Mesendoderm (in vitro differentiated cells): ENCODE results near the gene ARMC12. TPM values are rescaled to one million over a fixed set of nuclear protein-coding genes. Genes with fewer than 3 reads are reported as not detected.
"Not testable (repeated sequence)": the region's sequence is repeated elsewhere in the genome, so short reads cannot be mapped to it uniquely, and the experiment has no call there.

Source experiments
- DNase-seq: peaks from one replicate; pipeline ENCODE4 v3.0.0; 2013
- H2AK5ac ChIP-seq: 2 replicates; pipeline ENCODE4 v1.6.1; 2013; ENCODE audit warnings: low read length, inconsistent platforms
- H2BK120ac ChIP-seq: 2 replicates; pipeline ENCODE4 v1.6.1; 2013; ENCODE audit warnings: low read depth, mild to moderate bottlenecking, low read length, moderate library complexity, mixed read lengths
- H2BK15ac ChIP-seq: replicated peaks from 2 replicates; pipeline ENCODE4 v1.6.1; 2013; ENCODE audit warnings: low read depth, mild to moderate bottlenecking, moderate library complexity
- H2BK5ac ChIP-seq: 2 replicates; pipeline ENCODE4 v1.6.1; 2013; ENCODE audit warnings: low read length, inconsistent platforms
- H3K18ac ChIP-seq: 2 replicates; pipeline ENCODE4 v1.6.1; 2013; ENCODE audit warnings: mild to moderate bottlenecking, low read length, mixed read lengths
- H3K23ac ChIP-seq: one replicate; pipeline ENCODE4 v1.6.1; 2013; ENCODE audit warnings: low read length
- H3K27ac ChIP-seq: 2 replicates; pipeline ENCODE4 v1.5.1; 2013; ENCODE audit warnings: low read depth, mild to moderate bottlenecking, inconsistent platforms, low read length, moderate library complexity
- H3K27me3 ChIP-seq: 2 replicates; pipeline ENCODE4 v1.6.1; 2013; ENCODE audit warnings: low read length, control low read depth, mild to moderate bottlenecking, inconsistent platforms; ENCODE audit not compliant: insufficient read depth, poor library complexity
- H3K36me3 ChIP-seq: 2 replicates; pipeline ENCODE4 v1.6.1; 2013; ENCODE audit warnings: low read length, inconsistent platforms; ENCODE audit not compliant: control insufficient read depth, insufficient read depth
- H3K4ac ChIP-seq: one replicate; pipeline ENCODE4 v1.6.1; 2013; ENCODE audit warnings: low read depth, mild to moderate bottlenecking, low read length, moderate library complexity
- H3K4me1 ChIP-seq: 2 replicates; pipeline ENCODE4 v1.6.1; 2013; ENCODE audit warnings: low read depth, low read length, inconsistent platforms; ENCODE audit not compliant: control insufficient read depth
- H3K4me2 ChIP-seq: 2 replicates; pipeline ENCODE4 v1.6.1; 2013; ENCODE audit warnings: low read length
- H3K4me3 ChIP-seq: 2 replicates; pipeline ENCODE4 v1.5.1; 2013; ENCODE audit warnings: mild to moderate bottlenecking, low read length
- H3K56ac ChIP-seq: one replicate; pipeline ENCODE4 v1.6.1; 2013; ENCODE audit warnings: low read length
- H3K79me1 ChIP-seq: 2 replicates; pipeline ENCODE4 v1.6.1; 2013; ENCODE audit warnings: low read length, inconsistent platforms
- H3K79me2 ChIP-seq: 2 replicates; pipeline ENCODE4 v1.6.1; 2013; ENCODE audit warnings: mild to moderate bottlenecking, low read length; ENCODE audit not compliant: control insufficient read depth, insufficient read depth
- H3K9ac ChIP-seq: 2 replicates; pipeline ENCODE4 v1.6.1; 2013; ENCODE audit warnings: low read length, inconsistent platforms
- H4K5ac ChIP-seq: one replicate; pipeline ENCODE4 v1.6.1; 2013; ENCODE audit warnings: low read length
- H4K8ac ChIP-seq: one replicate; pipeline ENCODE4 v1.6.1; 2013; ENCODE audit warnings: low read depth, mild to moderate bottlenecking, control low read depth, low read length, moderate library complexity
- WGBS: extraction: QIAGEN DNeasy Blood & Tissue Kit; methylation state at CpG from one replicate; pipeline ENCODE4 v1.1.7; 2013; ENCODE audit warnings: low lambda C conversion rate, missing lambda C conversion rate; ENCODE audit not compliant: insufficient coverage; ENCODE audit errors: extremely low coverage; 5-methylcytosine and 5-hydroxymethylcytosine counted together
- polyA plus RNA-seq, 2 experiments: library from polyadenylated mRNA; stranded (reverse); fragments of 200-250 nt; gene quantifications; one replicate each; pipeline ENCODE4 v1.2.3, GENCODE V29; 2013

ARMC12 gene
- 0.31 TPM for polyA plus RNA-seq (2013, experiment 1 of 2)
- polyA plus RNA-seq (2013, experiment 2 of 2), result 0.29 TPM

- no peak within 1 kb of the TSS for H2AK5ac ChIP-seq
- no peaks in the 10 kb centered on the region for H3K27me3 ChIP-seq
- H2BK5ac ChIP-seq, result no peak within 1 kb of the TSS
- H3K4me3 ChIP-seq, result no peak within 1 kb of the TSS
- no peaks in the 10 kb centered on the region for H3K36me3 ChIP-seq
- no peak within 1 kb of the TSS for H3K27ac ChIP-seq
- no peak within 1 kb of the TSS for H3K23ac ChIP-seq
- H2BK120ac ChIP-seq, result no peak within 1 kb of the TSS
- H3K9ac ChIP-seq, result no peak within 1 kb of the TSS
- H2BK15ac ChIP-seq, result no peak within 1 kb of the TSS
- DNase-seq, result no peak
- H3K18ac ChIP-seq, result no peak within 1 kb of the TSS
- no peak within 1 kb of the TSS for H3K56ac ChIP-seq
- no peaks in the 10 kb centered on the region for H3K79me2 ChIP-seq
- no peak within 1 kb of the TSS for H3K4ac ChIP-seq
- no peak within 1 kb of the TSS for H4K5ac ChIP-seq
- H3K4me2 ChIP-seq, result no peak within 1 kb of the TSS
- no peaks in the 10 kb centered on the region for H3K79me1 ChIP-seq
- WGBS, result no CpG with 5 or more reads among the region's 10 CpGs
- H4K8ac ChIP-seq, result no peak within 1 kb of the TSS
- peaks cover 8% of the 10 kb centered on the region for H3K4me1 ChIP-seq
Observed at GRCh38 chr6:35736982-35737412, at the start of gene ARMC12. Gene ARMC12 (plus strand): TSS chr6:35737032. CDS start chr6:35737109, 77 bp downstream.

GRCh38 chr6:35687658-35688604, 48.9 kb upstream of the ARMC12 start:
- H3K27me3 ChIP-seq, result no peaks in the 10 kb centered on the region
- WGBS, result no CpG with 5 or more reads among the region's 100 CpGs

GRCh38 chr6:35688605-35689322, 48.1 kb upstream of the ARMC12 start, which contains the start of gene FKBP5:
Gene FKBP5 (minus strand): TSS chr6:35688915. CDS start chr6:35642824, 46,091 bp downstream.
- no CpG with 5 or more reads among the region's 80 CpGs for WGBS
- no peak within 1 kb of the TSS for H2BK5ac ChIP-seq
- peak within 1 kb of the TSS; percentile 38 for H3K4ac ChIP-seq
- H3K9ac ChIP-seq, result peak within 1 kb of the TSS; percentile 77
- peak; percentile 93 for DNase-seq
- no peaks in the 10 kb centered on the region for H3K79me1 ChIP-seq
- H2BK15ac ChIP-seq, result no peak within 1 kb of the TSS
- no peak within 1 kb of the TSS for H2AK5ac ChIP-seq
- peak within 1 kb of the TSS; percentile 95 for H3K4me2 ChIP-seq
- H3K56ac ChIP-seq, result peak within 1 kb of the TSS; percentile 87
- H3K18ac ChIP-seq, result peak within 1 kb of the TSS; percentile 65
- H3K23ac ChIP-seq, result peak within 1 kb of the TSS; percentile 89
- H3K4me3 ChIP-seq, result peak within 1 kb of the TSS; percentile 58
- H3K36me3 ChIP-seq, result no peaks in the 10 kb centered on the region
- peak within 1 kb of the TSS; percentile 75 for H4K5ac ChIP-seq
- H3K27me3 ChIP-seq, result no peaks in the 10 kb centered on the region
- no peak within 1 kb of the TSS for H2BK120ac ChIP-seq
- no peak within 1 kb of the TSS for H4K8ac ChIP-seq
- peaks cover 4% of the 10 kb centered on the region for H3K79me2 ChIP-seq
- peak within 1 kb of the TSS; percentile 57 for H3K27ac ChIP-seq
- H3K4me1 ChIP-seq, result no peaks in the 10 kb centered on the region

More at GRCh38 chr6:35687658-35688604, 48.9 kb upstream of the ARMC12 start:
- DNase-seq, result peak; percentile 78
- Histone ChIP-seq H4K8ac (no peak overlapping the region), H3K56ac (peak overlapping the region; percentile 87), H2AK5ac (no peak overlapping the region), H3K79me2 (peaks cover 4% of the 10 kb centered on the region), H2BK15ac (no peak overlapping the region), H3K18ac (peak overlapping the region; percentile 65), H3K9ac (peak overlapping the region; percentile 77), H2BK5ac (no peak overlapping the region), H3K4me3 (peak overlapping the region; percentile 58), H3K79me1 (no peaks in the 10 kb centered on the region), H2BK120ac (no peak overlapping the region), H3K4me1 (no peaks in the 10 kb centered on the region), H3K36me3 (no peaks in the 10 kb centered on the region), H4K5ac (no peak overlapping the region), H3K27ac (peak overlapping the region; percentile 57), H3K4me2 (peak overlapping the region; percentile 95), H3K23ac (peak overlapping the region; percentile 89), H3K4ac (peak overlapping the region; percentile 38)

- WGBS, result no CpG with 5 or more reads among the region's 16 CpGs
- not testable (repeated sequence) for H2BK5ac ChIP-seq, H3K4me3 ChIP-seq, H2BK15ac ChIP-seq, H3K18ac ChIP-seq, H2AK5ac ChIP-seq, H3K56ac ChIP-seq, H3K79me1 ChIP-seq, H3K27ac ChIP-seq, H3K4me1 ChIP-seq, H3K79me2 ChIP-seq, H3K27me3 ChIP-seq, H4K8ac ChIP-seq, H3K36me3 ChIP-seq, DNase-seq, H3K9ac ChIP-seq, H3K4me2 ChIP-seq, H3K23ac ChIP-seq, H2BK120ac ChIP-seq, H4K5ac ChIP-seq
- H3K4ac ChIP-seq, result peak overlapping the region; percentile 7
Observed at GRCh38 chr6:35690006-35690405, 46.8 kb upstream of the ARMC12 start.

GRCh38 chr6:35690484-35690883, 46.3 kb upstream of the ARMC12 start:
- no peak overlapping the region for H2BK5ac ChIP-seq
- H3K79me1 ChIP-seq, result no peaks in the 10 kb centered on the region
- H3K9ac ChIP-seq, result no peak overlapping the region
- H3K27me3 ChIP-seq, result no peaks in the 10 kb centered on the region
- DNase-seq, result no peak
- H3K4me3 ChIP-seq, result no peak overlapping the region
- no peak overlapping the region for H4K5ac ChIP-seq
- no peak overlapping the region for H2AK5ac ChIP-seq
- no peak overlapping the region for H3K4me2 ChIP-seq
- no peak overlapping the region for H3K18ac ChIP-seq
- H3K27ac ChIP-seq, result no peak overlapping the region
- no peaks in the 10 kb centered on the region for H3K36me3 ChIP-seq
- no peak overlapping the region for H4K8ac ChIP-seq
- no peak overlapping the region for H3K23ac ChIP-seq
- H3K79me2 ChIP-seq, result peaks cover 4% of the 10 kb centered on the region
- no peaks in the 10 kb centered on the region for H3K4me1 ChIP-seq
- no peak overlapping the region for H2BK120ac ChIP-seq
- H3K56ac ChIP-seq, result no peak overlapping the region
- WGBS, result no CpG with 5 or more reads among the region's 9 CpGs
- H3K4ac ChIP-seq, result no peak overlapping the region
- H2BK15ac ChIP-seq, result no peak overlapping the region
